Body of pancreas (tissue), 4 donors: ENCODE measurements around the gene TWF2. TPM values are rescaled to one million over a fixed set of nuclear protein-coding genes. Genes with fewer than 3 reads are reported as not detected.

Experiments
- ATAC-seq: fragments of 150-250 bp; one replicate; pipeline ENCODE4 v1.9.1; 2016
- DNase-seq, 4 donors: peaks; one replicate each; pipeline ENCODE4 v3.0.0-alpha.2; 2019
- H3K27ac ChIP-seq, 4 donors: fragments of 200-600 bp; sonication (generic); 1 replicate in 3 of 4; 2 replicates in 1 of 4; pipeline versions ENCODE4 v1.5.1 to v1.6.1; 2016 to 2019; ENCODE audit warnings: mild to moderate bottlenecking in 1 of 4, mixed read lengths in 1 of 4, moderate library complexity in 1 of 4
- H3K27me3 ChIP-seq, 2 donors: fragments of 200-600 bp; sonication (generic); one replicate each; pipeline ENCODE4 v1.6.0; 2016; ENCODE audit warnings: mild to moderate bottlenecking in 1 of 2
- H3K36me3 ChIP-seq, 2 donors: fragments of 200-600 bp; sonication (generic); replicated peaks in 1 of 2; 2 replicates each; pipeline ENCODE4 v1.5.1; 2016; ENCODE audit warnings: low read depth in 2 of 2; ENCODE audit not compliant: insufficient read depth in 1 of 2
- H3K4me1 ChIP-seq: fragments of 200-600 bp; sonication (generic); one replicate; pipeline ENCODE4 v1.6.0; 2016
- H3K4me3 ChIP-seq, 2 donors: fragments of 200-600 bp; sonication (generic); 1 replicate in 1 of 2; 2 replicates in 1 of 2; pipeline ENCODE4 v1.5.1; 2016 to 2019
- H3K9me3 ChIP-seq, 3 donors: fragments of 200-600 bp; sonication (generic); 1 replicate in 2 of 3; 2 replicates in 1 of 3; pipeline ENCODE4 v1.5.1; 2016
- CTCF ChIP-seq, 7 experiments: fragments of 450-650 bp in 4 of 7; fragments of 200-600 bp in 3 of 7; sonication (generic) in 3 of 7; IDR thresholded peaks; one replicate each; pipeline ENCODE4 v1.5.1; 2016 to 2019; ENCODE audit warnings: antibody characterized with exemption in 7 of 7
- POLR2A ChIP-seq, 3 donors: fragments of 450-650 bp; IDR thresholded peaks; one replicate each; pipeline ENCODE4 v1.6.1; 2016; ENCODE audit warnings: antibody characterized with exemption in 3 of 3, mild to moderate bottlenecking in 2 of 3
- whole genome bisulfite sequencing, 2 donors: methylation state at CpG; one replicate each; pipeline ENCODE4 v1.1.5; 2017; 5-methylcytosine and 5-hydroxymethylcytosine counted together
- intact Hi-C: fragments of 100-400 bp; cut with DNase I; formaldehyde crosslinking; loops from one replicate; pipeline ENCODE4 v1.15.1; 2023
- total RNA-seq, 2 donors: library from RNA; depleted of rRNA; stranded (reverse); fragments of >200 nt; gene quantifications; one replicate each; pipeline ENCODE4 v1.1.0, GENCODE V29; 2016

Gene TWF2
- total RNA-seq, 2 donors from 2014 or later: 26.7 to 35.8 TPM

- no peaks in the 10 kb centered on the region for H3K9me3 ChIP-seq
- peaks cover 13 to 46% of the 10 kb centered on the region in 2 donors for H3K36me3 ChIP-seq
- no peaks in the 10 kb centered on the region for H3K4me1 ChIP-seq
- TF ChIP-seq POLR2A (IDR thresholded peaks at IDR 0.05) (no peak), CTCF (IDR thresholded peaks at IDR 0.05) (no peak)
- ATAC-seq: no peak
- no peak for DNase-seq
- H3K4me3 ChIP-seq: no peak overlapping the region
- 83 to 86% methylated on average over 4 of the region's 4 CpGs for WGBS, 2 donors
- no peaks in the 10 kb centered on the region for H3K27me3 ChIP-seq
- intact Hi-C loops: no loop called here
- no peak overlapping the region for H3K27ac ChIP-seq
Observed at GRCh38 chr3:52259448-52259847, 20.5 kb upstream of the TWF2 start.

- H3K27me3 ChIP-seq: no peaks in the 10 kb centered on the region
- intact Hi-C loops: no loop called here
- no peak for DNase-seq
- ATAC-seq: no peak
- no peaks in the 10 kb centered on the region for H3K9me3 ChIP-seq
- 38 to 52% methylated on average over 1 of the region's 1 CpG for WGBS, 2 donors
- H3K4me1 ChIP-seq: no peaks in the 10 kb centered on the region
- TF ChIP-seq POLR2A (IDR thresholded peaks at IDR 0.05) (no peak), CTCF (IDR thresholded peaks at IDR 0.05) (no peak)
- no peak overlapping the region for H3K4me3 ChIP-seq
- H3K36me3 ChIP-seq: peaks cover 13 to 46% of the 10 kb centered on the region in 2 donors
- no peak overlapping the region for H3K27ac ChIP-seq
Observed at GRCh38 chr3:52259035-52259434, 20.1 kb upstream of the TWF2 start.

GRCh38 chr3:52257911-52258310 is 19.0 kb upstream of the TWF2 start:
- WGBS, 2 donors: 56 to 74% methylated on average over 4 of the region's 4 CpGs
- ATAC-seq: no peak
- no peak overlapping the region for H3K27ac ChIP-seq
- H3K4me3 ChIP-seq: no peak overlapping the region
- DNase-seq: no peak
- TF ChIP-seq POLR2A (IDR thresholded peaks at IDR 0.05) (no peak), CTCF (IDR thresholded peaks at IDR 0.05) (no peak)
- no peaks in the 10 kb centered on the region for H3K9me3 ChIP-seq
- H3K4me1 ChIP-seq: no peaks in the 10 kb centered on the region
- intact Hi-C loops: no loop called here
- H3K27me3 ChIP-seq: no peaks in the 10 kb centered on the region
- peaks cover 13 to 51% of the 10 kb centered on the region in 2 donors for H3K36me3 ChIP-seq

GRCh38 chr3:52256622-52257021 is 17.7 kb upstream of the TWF2 start:
- H3K4me1 ChIP-seq: no peaks in the 10 kb centered on the region
- peaks cover 13 to 53% of the 10 kb centered on the region in 2 donors for H3K36me3 ChIP-seq
- TF ChIP-seq POLR2A (IDR thresholded peaks at IDR 0.05): no peak
- no peak for TF ChIP-seq CTCF (IDR thresholded peaks at IDR 0.05)
- no peaks in the 10 kb centered on the region for H3K9me3 ChIP-seq
- ATAC-seq: no peak
- no peaks in the 10 kb centered on the region for H3K27me3 ChIP-seq
- no peak overlapping the region for H3K4me3 ChIP-seq
- DNase-seq: no peak
- intact Hi-C loops: no loop called here
- H3K27ac ChIP-seq: no peak overlapping the region
- WGBS, 2 donors: 81 to 89% methylated on average over 4 of the region's 4 CpGs

GRCh38 chr3:52256159-52256558 is 17.2 kb upstream of the TWF2 start:
- TF ChIP-seq CTCF (IDR thresholded peaks at IDR 0.05): no peak
- TF ChIP-seq POLR2A (IDR thresholded peaks at IDR 0.05): no peak
- no peak overlapping the region for H3K27ac ChIP-seq
- no peaks in the 10 kb centered on the region for H3K27me3 ChIP-seq
- no peaks in the 10 kb centered on the region for H3K9me3 ChIP-seq
- peaks cover 13 to 53% of the 10 kb centered on the region in 2 donors for H3K36me3 ChIP-seq
- ATAC-seq: no peak
- intact Hi-C loops: no loop called here
- no peak for DNase-seq
- no peak overlapping the region for H3K4me3 ChIP-seq
- 81 to 83% methylated on average over 3 of the region's 3 CpGs for WGBS, 2 donors
- H3K4me1 ChIP-seq: no peaks in the 10 kb centered on the region
